ENCODE measurements around the gene CTNNBIP1. TPM values are rescaled to one million over a fixed set of nuclear protein-coding genes. Genes with fewer than 3 reads are reported as not detected.
"Not testable (repeated sequence)": the region's sequence is repeated elsewhere in the genome, so short reads cannot be mapped to it uniquely, and the experiment has no call there.

Gene CTNNBIP1
- total RNA-seq, 4 donors from 2014 or later = 13.3 to 42.6 (median 15.7) TPM

GRCh38 chr1:9927259-9927658 lies 17.2 kb upstream of the CTNNBIP1 start:
- no peak for DNase-seq (ENCODE audit: low spot score)
- TF ChIP-seq CTCF (IDR thresholded peaks at IDR 0.05) = no peak
- ATAC-seq (ENCODE audit: low FRiP score) = no peak

GRCh38 chr1:9922342-9922741 lies 12.3 kb upstream of the CTNNBIP1 start:
- TF ChIP-seq CTCF (IDR thresholded peaks at IDR 0.05) = no peak
- ATAC-seq (ENCODE audit: low FRiP score) (no peak), DNase-seq (ENCODE audit: low spot score) (no peak)

DNA sequence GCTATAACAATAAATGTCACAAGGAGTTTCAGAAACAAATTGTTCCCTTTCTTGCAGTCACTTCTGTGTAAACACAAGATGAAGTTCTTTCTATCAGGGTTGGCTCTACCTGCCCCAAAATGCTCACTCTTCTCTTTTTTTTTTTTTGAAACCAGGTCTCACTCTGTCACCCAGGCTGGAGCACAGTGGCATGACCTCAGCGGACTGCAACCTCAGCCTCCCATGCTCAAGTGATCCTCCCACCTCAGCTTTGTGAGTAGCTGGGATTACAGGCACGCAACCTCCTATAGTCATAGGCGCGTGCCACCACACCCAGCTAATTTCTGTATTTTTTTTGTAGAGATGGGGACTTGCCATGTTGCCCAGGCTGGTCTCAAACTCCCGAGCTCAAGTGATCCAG lies 10.5 kb upstream of the CTNNBIP1 start:
- ATAC-seq (ENCODE audit: low FRiP score) (no peak), DNase-seq (ENCODE audit: low spot score) (no peak)
- no peak for TF ChIP-seq CTCF (IDR thresholded peaks at IDR 0.05)

GRCh38 chr1:9917901-9918300 lies 7.8 kb upstream of the CTNNBIP1 start:
- ATAC-seq (ENCODE audit: low FRiP score) = no peak
- no peak for TF ChIP-seq CTCF (IDR thresholded peaks at IDR 0.05)
- no peak for DNase-seq (ENCODE audit: low spot score)

DNA sequence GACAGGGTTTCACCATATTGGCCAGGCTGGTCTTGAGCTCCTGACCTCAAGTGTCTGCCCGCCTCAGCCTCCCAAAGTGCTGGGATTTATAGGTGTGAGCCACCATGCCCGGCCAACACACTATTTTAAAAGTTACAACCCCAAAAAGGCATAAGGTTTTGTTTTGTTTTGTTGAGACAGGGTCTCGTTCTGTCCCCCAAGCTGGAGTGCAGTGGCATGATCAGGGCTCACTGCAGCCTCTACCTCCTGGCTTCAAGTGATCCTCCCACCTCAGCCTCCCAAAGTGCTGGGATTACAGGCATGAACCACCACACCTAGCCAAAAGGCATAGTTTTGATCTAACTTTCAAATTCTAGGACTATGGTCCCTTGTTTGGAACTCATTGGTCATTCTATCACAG lies 7.4 kb upstream of the CTNNBIP1 start:
- ATAC-seq (ENCODE audit: low FRiP score); DNase-seq (ENCODE audit: low spot score): not testable (repeated sequence)

GRCh38 chr1:9916452-9916851 lies 6.4 kb upstream of the CTNNBIP1 start:
- ATAC-seq (ENCODE audit: low FRiP score) = no peak
- DNase-seq (ENCODE audit: low spot score) = no peak
- no peak for TF ChIP-seq CTCF (IDR thresholded peaks at IDR 0.05)

- ATAC-seq (ENCODE audit: low FRiP score) = no peak
- TF ChIP-seq CTCF (IDR thresholded peaks at IDR 0.05) = no peak
- no peak for DNase-seq (ENCODE audit: low spot score)
These were observed 4.5 kb upstream of the CTNNBIP1 start for GRCh38 chr1:9914610-9914937.

Data from omental fat pad (tissue), 4 donors.